Activated CD8-positive, alpha-beta memory T cell treated with anti-CD3 and anti-CD28 coated beads, Interleukin-2, amount 10 ng/mL, durations not matched to agents 7 days and 5 days (primary cell): ENCODE data around the gene LDAH. TPM values are rescaled to one million over a fixed set of nuclear protein-coding genes. Genes with fewer than 3 reads are reported as not detected.
A peak's percentile ranks its signal among the peaks of the same experiment; 100 is the strongest.

Experiments
- ATAC-seq: fragments of 150-1000 bp; cut with Tn5 transposase; one replicate; pipeline ENCODE4 v1.10.0; 2021; ENCODE audit warnings: moderate library complexity
- CTCF ChIA-PET: fragments of 350-600 bp; sonication (Branson Sonifier 250); formaldehyde crosslinking; loops from one replicate; lab custom pipeline; 2021; ENCODE audit warnings: antibody characterized with exemption; lab: Charles Lee
- DNase-seq: peaks from one replicate; pipeline ENCODE4 v3.0.0-alpha.2; 2020
- H3K27ac Mint-ChIP-seq: one replicate; pipeline ENCODE4 v1.8.0; 2021; ENCODE audit warnings: mild to moderate bottlenecking, mixed read lengths
- H3K27me3 Mint-ChIP-seq: one replicate; pipeline ENCODE4 v1.8.0; 2021; ENCODE audit warnings: mixed read lengths
- H3K36me3 Mint-ChIP-seq: one replicate; pipeline ENCODE4 v1.8.0; 2021; ENCODE audit warnings: mild to moderate bottlenecking, mixed read lengths
- H3K4me1 Mint-ChIP-seq: one replicate; pipeline ENCODE4 v1.8.0; 2021; ENCODE audit warnings: mixed read lengths
- H3K4me3 Mint-ChIP-seq: one replicate; pipeline ENCODE4 v1.8.0; 2021; ENCODE audit warnings: mild to moderate bottlenecking, moderate library complexity, mixed read lengths
- H3K9me3 Mint-ChIP-seq: one replicate; pipeline ENCODE4 v1.8.0; 2022; ENCODE audit warnings: low read depth, mixed read lengths
- total RNA-seq, 2 experiments: library from RNA; stranded (reverse); gene quantifications; one replicate each; pipeline ENCODE4 v1.2.3, GENCODE V29; 2021

LDAH gene
- total RNA-seq, 2 experiments from 2014 or later: 21.3 to 23.7 TPM

- Mint-ChIP-seq H3K36me3 (no peaks in the 10 kb centered on the region), H3K27ac (no peak overlapping the region), H3K27me3 (peaks cover 73% of the 10 kb centered on the region), H3K4me1 (peaks cover 10% of the 10 kb centered on the region), H3K4me3 (no peak overlapping the region), H3K9me3 (no peaks in the 10 kb centered on the region)
- CTCF ChIA-PET: interaction anchor here (1.9 kb wide), 1 partner anchor 10 kb away, joined by 8 read pairs; no protein-coding TSS in a partner anchor
- DNase-seq: no peak
- ATAC-seq: no peak
Observed at GRCh38 chr2:20671036-20671735, 151.7 kb downstream of the LDAH start.

GRCh38 chr2:20670315-20671035 lies 152.4 kb downstream of the LDAH start:
- CTCF ChIA-PET: interaction anchor here (1.9 kb wide), 1 partner anchor 9 kb away, joined by 8 read pairs; no protein-coding TSS in a partner anchor
- no peaks in the 10 kb centered on the region for H3K36me3 Mint-ChIP-seq
- ATAC-seq (no peak), DNase-seq (no peak)
- H3K9me3 Mint-ChIP-seq: no peaks in the 10 kb centered on the region
- peaks cover 80% of the 10 kb centered on the region for H3K27me3 Mint-ChIP-seq
- no peak overlapping the region for H3K4me3 Mint-ChIP-seq
- peaks cover 16% of the 10 kb centered on the region for H3K4me1 Mint-ChIP-seq
- H3K27ac Mint-ChIP-seq: no peak overlapping the region

GRCh38 chr2:20669562-20670314 lies 153.2 kb downstream of the LDAH start:
- H3K4me3 Mint-ChIP-seq: no peak overlapping the region
- no peak for ATAC-seq
- no peak overlapping the region for H3K27ac Mint-ChIP-seq
- H3K9me3 Mint-ChIP-seq: no peaks in the 10 kb centered on the region
- H3K36me3 Mint-ChIP-seq: no peaks in the 10 kb centered on the region
- CTCF ChIA-PET: interaction anchor here (1.9 kb wide), 1 partner anchor 8 kb away, joined by 8 read pairs; no protein-coding TSS in a partner anchor
- H3K27me3 Mint-ChIP-seq: peaks cover 88% of the 10 kb centered on the region
- H3K4me1 Mint-ChIP-seq: peaks cover 18% of the 10 kb centered on the region
- DNase-seq: no peak

GRCh38 chr2:20668871-20669475 lies 153.9 kb downstream of the LDAH start:
- H3K27ac Mint-ChIP-seq: no peak overlapping the region
- H3K9me3 Mint-ChIP-seq: no peaks in the 10 kb centered on the region
- no peaks in the 10 kb centered on the region for H3K36me3 Mint-ChIP-seq
- H3K4me3 Mint-ChIP-seq: no peak overlapping the region
- H3K4me1 Mint-ChIP-seq: peaks cover 18% of the 10 kb centered on the region
- CTCF ChIA-PET: no interaction called here
- DNase-seq (no peak), ATAC-seq (no peak)
- H3K27me3 Mint-ChIP-seq: peaks cover 90% of the 10 kb centered on the region

GRCh38 chr2:20668451-20668850 lies 154.4 kb downstream of the LDAH start:
- H3K27ac Mint-ChIP-seq: no peak overlapping the region
- peaks cover 90% of the 10 kb centered on the region for H3K27me3 Mint-ChIP-seq
- ATAC-seq: no peak
- no peak overlapping the region for H3K4me3 Mint-ChIP-seq
- no peak for DNase-seq
- CTCF ChIA-PET: interaction anchor here (0.9 kb wide), 1 partner anchor 19 kb away, joined by 3 read pairs; no protein-coding TSS in a partner anchor
- H3K9me3 Mint-ChIP-seq: no peaks in the 10 kb centered on the region
- no peaks in the 10 kb centered on the region for H3K36me3 Mint-ChIP-seq
- H3K4me1 Mint-ChIP-seq: peaks cover 18% of the 10 kb centered on the region

- Mint-ChIP-seq H3K9me3 (no peaks in the 10 kb centered on the region), H3K27me3 (peaks cover 89% of the 10 kb centered on the region), H3K4me1 (peaks cover 18% of the 10 kb centered on the region), H3K27ac (no peak overlapping the region), H3K4me3 (no peak overlapping the region), H3K36me3 (no peaks in the 10 kb centered on the region)
- CTCF ChIA-PET: interaction anchor here (0.9 to 1.8 kb wide), 2 partner anchors 8 to 19 kb away, joined by 3 to 8 read pairs; no protein-coding TSS in a partner anchor
- no peak for ATAC-seq
- DNase-seq: no peak
Observed at GRCh38 chr2:20667531-20668401, 155.1 kb downstream of the LDAH start.

GRCh38 chr2:20667151-20667530 lies 155.8 kb downstream of the LDAH start:
- Mint-ChIP-seq H3K36me3 (no peaks in the 10 kb centered on the region), H3K27me3 (peaks cover 89% of the 10 kb centered on the region), H3K4me3 (no peak overlapping the region), H3K4me1 (peaks cover 18% of the 10 kb centered on the region), H3K9me3 (no peaks in the 10 kb centered on the region), H3K27ac (no peak overlapping the region)
- DNase-seq (no peak), ATAC-seq (no peak)
- CTCF ChIA-PET: interaction anchor here (1.8 to 8.6 kb wide), 3 partner anchors 8 to 296 kb away, joined by 8 to 154 read pairs (median 10); partner anchors contain the start of gene HS1BP3

- Mint-ChIP-seq H3K9me3 (no peaks in the 10 kb centered on the region), H3K4me1 (peaks cover 17% of the 10 kb centered on the region), H3K36me3 (no peaks in the 10 kb centered on the region), H3K4me3 (peak within 1 kb of the TSS; percentile 61), H3K27ac (no peak within 1 kb of the TSS), H3K27me3 (peaks cover 89% of the 10 kb centered on the region)
- CTCF ChIA-PET: interaction anchor here (0.7 to 8.6 kb wide), 6 partner anchors 9 to 297 kb away, joined by 3 to 154 read pairs (median 8); partner anchors contain the start of genes HS1BP3 and RHOB
- no peak for DNase-seq
- no peak for ATAC-seq
Observed at GRCh38 chr2:20666304-20667150, 156.4 kb downstream of the LDAH start, which contains the start of gene GDF7. Gene GDF7 (plus strand): TSS chr2:20667144. CDS start chr2:20667240, 96 bp downstream.

- H3K36me3 Mint-ChIP-seq: no peaks in the 10 kb centered on the region
- peak overlapping the region; percentile 61 for H3K4me3 Mint-ChIP-seq
- peaks cover 13% of the 10 kb centered on the region for H3K4me1 Mint-ChIP-seq
- H3K27me3 Mint-ChIP-seq: peaks cover 89% of the 10 kb centered on the region
- no peak overlapping the region for H3K27ac Mint-ChIP-seq
- H3K9me3 Mint-ChIP-seq: no peaks in the 10 kb centered on the region
- DNase-seq (no peak), ATAC-seq (no peak)
- CTCF ChIA-PET: interaction anchor here (0.7 to 8.6 kb wide), 6 partner anchors 9 to 297 kb away, joined by 3 to 154 read pairs (median 8); partner anchors contain the start of genes HS1BP3 and RHOB
Observed at GRCh38 chr2:20666005-20666303, 156.9 kb downstream of the LDAH start.

GRCh38 chr2:20665243-20666004 lies 157.5 kb downstream of the LDAH start:
- DNase-seq: no peak

More at GRCh38 chr2:20665243-20666004, 157.5 kb downstream of the LDAH start:
- Mint-ChIP-seq H3K4me3 (no peak overlapping the region), H3K36me3 (no peaks in the 10 kb centered on the region), H3K4me1 (peaks cover 13% of the 10 kb centered on the region), H3K27ac (no peak overlapping the region), H3K9me3 (no peaks in the 10 kb centered on the region), H3K27me3 (peaks cover 93% of the 10 kb centered on the region)
- no peak for ATAC-seq
- CTCF ChIA-PET: interaction anchor here (0.7 to 8.6 kb wide), 4 partner anchors 9 to 298 kb away, joined by 3 to 154 read pairs (median 8); partner anchors contain the start of genes HS1BP3 and RHOB
